Fibroblast of gingiva (primary cell): ENCODE results near the gene THRA.
A peak's percentile ranks its signal among the peaks of the same experiment; 100 is the strongest.

Experiments used
- DNase-seq: peaks from one replicate; pipeline ENCODE4 v3.0.0-alpha.2; 2011; ENCODE audit warnings: low read depth

THRA gene

GRCh38 chr17:40062329-40063186 lies at the start of gene THRA:
Gene THRA (plus strand): TSS chr17:40062965. CDS start chr17:40074489, 11,524 bp downstream.
- DNase-seq = peak; percentile 47

- DNase-seq = no peak
Observed at GRCh38 chr17:40014375-40014980, 48.3 kb upstream of the THRA start.

GRCh38 chr17:40015005-40015997 lies 47.5 kb upstream of the THRA start, which contains the start of gene CSF3:
Gene CSF3 (plus strand): TSS chr17:40015440. CDS start chr17:40015475, 35 bp downstream.
- DNase-seq = no peak

GRCh38 chr17:40015998-40016985 lies 46.5 kb upstream of the THRA start:
- DNase-seq = no peak

GRCh38 chr17:40017422-40018080 lies 45.2 kb upstream of the THRA start:
- no peak for DNase-seq

GRCh38 chr17:40018211-40019121 lies 44.3 kb upstream of the THRA start:
- no peak for DNase-seq

GRCh38 chr17:40019140-40019991 lies 43.4 kb upstream of the THRA start:
- peak; percentile 74 for DNase-seq

GRCh38 chr17:40020146-40020545 lies 42.6 kb upstream of the THRA start:
- DNase-seq = no peak

GRCh38 chr17:40021451-40021971 lies 41.3 kb upstream of the THRA start:
- DNase-seq = peak; percentile 76

- DNase-seq = no peak
Observed at GRCh38 chr17:40022497-40022896, 40.3 kb upstream of the THRA start.

- no peak for DNase-seq
Observed at GRCh38 chr17:40022961-40023541, 39.7 kb upstream of the THRA start.

GRCh38 chr17:40023590-40024292 lies 39.0 kb upstream of the THRA start:
- no peak for DNase-seq

GRCh38 chr17:40024901-40025300 lies 37.9 kb upstream of the THRA start:
- DNase-seq = no peak

GRCh38 chr17:40025559-40025958 lies 37.2 kb upstream of the THRA start:
- DNase-seq = no peak

- DNase-seq = no peak
Observed at GRCh38 chr17:40025991-40026815, 36.6 kb upstream of the THRA start.
